Ovary (tissue), 3 donors: ENCODE measurements around the gene TACC2.

Experiments used
- CTCF ChIP-seq, 3 donors: fragments of 450-650 bp in 2 of 3; fragments of 200-600 bp in 1 of 3; IDR thresholded peaks; one replicate each; pipeline versions ENCODE4 v1.5.1 to v1.8.0; 2016 to 2022; ENCODE audit warnings: antibody characterized with exemption in 3 of 3, mild to moderate bottlenecking in 1 of 3
- EP300 ChIP-seq: sonication (generic); formaldehyde crosslinking; IDR thresholded peaks from one replicate; pipeline ENCODE4 v1.6.1; 2017; ENCODE audit warnings: antibody characterized with exemption
- POLR2A ChIP-seq: fragments of 450-650 bp; IDR thresholded peaks from one replicate; pipeline ENCODE4 v1.6.1; 2017; ENCODE audit warnings: antibody characterized with exemption, mild to moderate bottlenecking, moderate library complexity
- donor health status: DM: no; HTN: no; CAD: no.

DNA sequence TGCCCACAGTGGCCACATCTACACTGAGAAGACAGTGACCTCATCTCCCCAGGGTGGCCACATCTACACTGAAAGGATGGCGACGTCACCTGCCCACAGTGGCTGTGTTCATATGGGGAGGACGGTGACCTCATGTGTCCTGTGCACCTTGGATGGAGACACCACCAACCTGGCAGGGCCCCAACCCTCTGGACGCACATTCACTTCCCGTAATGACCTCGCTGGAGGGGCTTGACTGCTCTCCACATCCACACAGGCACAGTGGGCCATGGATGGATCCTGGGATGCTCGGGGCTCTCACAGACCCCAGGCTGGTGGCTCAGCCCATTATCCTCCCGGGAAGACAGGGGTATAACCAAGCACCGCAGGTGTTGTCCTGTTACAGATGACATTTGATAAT lies 212.4 kb downstream of the TACC2 start:
- TF ChIP-seq CTCF (IDR thresholded peaks at IDR 0.05): no peak
- no peak for TF ChIP-seq POLR2A
- no peak for TF ChIP-seq EP300
